ENCODE data around the gene RYR3. TPM values are rescaled to one million over a fixed set of nuclear protein-coding genes. Genes with fewer than 3 reads are reported as not detected.
"Not testable (repeated sequence)": the region's sequence is repeated elsewhere in the genome, so short reads cannot be mapped to it uniquely, and the experiment has no call there.

RYR3 gene
- total RNA-seq, 1 experiment from 2014 or later: not detected

GRCh38 chr15:33587773-33588172 is 277.0 kb downstream of the RYR3 start:
- Histone ChIP-seq H3K9me3 (ENCODE audit: low read length) (no peaks in the 10 kb centered on the region), H3K4me3 (ENCODE audit: low read length) (no peak overlapping the region), H4K20me1 (ENCODE audit: low read length) (no peaks in the 10 kb centered on the region), H2AFZ (ENCODE audit: low read length) (no peak overlapping the region), H3K9ac (ENCODE audit: low read length) (no peak overlapping the region), H3K4me2 (ENCODE audit: low read length) (no peak overlapping the region), H3K27me3 (ENCODE audit: low read length) (peaks cover 45% of the 10 kb centered on the region; the same call in 1 of the 2 replicates), H3K27ac (ENCODE audit: low read length) (no peak overlapping the region), H3K4me1 (ENCODE audit: insufficient read depth, low read length) (no peaks in the 10 kb centered on the region), H3F3A (ENCODE audit: low read length, unreplicated experiment) (no peaks in the 10 kb centered on the region), H3K36me3 (ENCODE audit: low read depth, low read length) (no peaks in the 10 kb centered on the region), H3K79me2 (ENCODE audit: low read length) (no peaks in the 10 kb centered on the region), H3K9me2 (replicated peaks; ENCODE audit: low read length) (no peaks in the 10 kb centered on the region)
- POLR2A ChIA-PET (ENCODE audit: unreplicated experiment): no interaction called here
- no peak for TF ChIP-seq CTCF (conservative IDR thresholded peaks at IDR 0.05; ENCODE audit: low read depth, low read length)
- no peak for TF ChIP-seq EZH2 (IDR thresholded peaks at IDR 0.05; ENCODE audit: low read length, unreplicated experiment)
- TF ChIP-seq EZH2phosphoT487 (IDR thresholded peaks at IDR 0.05; ENCODE audit: borderline replicate concordance, low read length): no peak
- no peak for DNase-seq
- CTCF ChIA-PET: no interaction called here
- BruUV-seq (replicated peaks): no TSS peak
- no peak for ATAC-seq
- intact Hi-C loops (cut with micrococcal nuclease): no loop called here

DNA sequence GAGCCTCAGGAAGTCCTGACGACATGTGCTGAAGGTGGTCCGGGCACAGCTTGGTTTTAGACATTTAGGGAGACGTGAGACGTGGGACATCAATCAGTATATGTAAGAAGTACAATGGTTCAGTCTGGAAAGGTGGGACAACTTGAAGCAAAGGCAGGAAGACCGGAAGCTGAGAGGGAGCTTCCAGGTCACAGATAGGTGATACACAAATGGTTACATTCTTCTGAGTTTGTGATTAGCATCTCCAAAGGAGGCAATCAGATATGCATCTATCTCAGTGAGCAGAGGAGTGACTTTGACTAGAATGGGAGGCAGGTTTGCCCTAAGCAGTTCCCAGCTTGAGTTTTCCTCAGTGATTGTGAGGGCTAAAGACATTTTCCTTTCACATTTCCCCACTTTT is 282.1 kb downstream of the RYR3 start:
- no peak overlapping the region for H3K9ac ChIP-seq (ENCODE audit: low read length)
- H3K27ac ChIP-seq (ENCODE audit: low read length): no peak overlapping the region
- H3K27me3 ChIP-seq (ENCODE audit: low read length): peaks cover 56% of the 10 kb centered on the region; the same call in 1 of the 2 replicates
- intact Hi-C loops (cut with micrococcal nuclease): no loop called here
- TF ChIP-seq EZH2 (IDR thresholded peaks at IDR 0.05; ENCODE audit: low read length, unreplicated experiment) (no peak), EZH2phosphoT487 (IDR thresholded peaks at IDR 0.05; ENCODE audit: borderline replicate concordance, low read length) (no peak), CTCF (conservative IDR thresholded peaks at IDR 0.05; ENCODE audit: low read depth, low read length) (no peak)
- no peaks in the 10 kb centered on the region for H3K4me1 ChIP-seq (ENCODE audit: insufficient read depth, low read length)
- H4K20me1 ChIP-seq (ENCODE audit: low read length): no peaks in the 10 kb centered on the region
- no peaks in the 10 kb centered on the region for H3K9me2 ChIP-seq (replicated peaks; ENCODE audit: low read length)
- CTCF ChIA-PET: no interaction called here
- no TSS peak for BruUV-seq (replicated peaks)
- no peaks in the 10 kb centered on the region for H3F3A ChIP-seq (ENCODE audit: low read length, unreplicated experiment)
- DNase-seq (no peak), ATAC-seq (no peak)
- no peak overlapping the region for H2AFZ ChIP-seq (ENCODE audit: low read length)
- POLR2A ChIA-PET (ENCODE audit: unreplicated experiment): no interaction called here
- H3K4me2 ChIP-seq (ENCODE audit: low read length): no peak overlapping the region
- no peaks in the 10 kb centered on the region for H3K9me3 ChIP-seq (ENCODE audit: low read length)
- no peaks in the 10 kb centered on the region for H3K36me3 ChIP-seq (ENCODE audit: low read depth, low read length)
- no peaks in the 10 kb centered on the region for H3K79me2 ChIP-seq (ENCODE audit: low read length)
- no peak overlapping the region for H3K4me3 ChIP-seq (ENCODE audit: low read length)

DNA sequence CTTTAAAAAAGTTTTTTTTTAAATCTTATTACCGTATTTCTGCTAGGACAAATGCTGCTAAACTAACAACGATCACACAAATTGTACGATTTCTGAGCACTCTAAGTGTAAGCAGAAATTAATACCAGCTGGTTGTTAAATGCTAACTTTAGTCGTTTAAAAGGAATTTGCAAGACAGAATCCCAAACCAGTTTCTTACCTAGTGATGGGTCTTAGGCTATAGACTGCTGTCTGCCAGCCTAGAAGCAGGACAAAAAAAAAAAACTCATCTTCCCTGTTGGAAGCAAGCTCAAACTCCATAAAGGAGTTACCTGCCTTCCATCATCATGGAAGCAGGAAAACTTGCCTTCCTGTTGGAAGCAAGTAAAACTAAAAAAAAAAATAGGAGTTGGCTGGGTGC is 287.6 kb downstream of the RYR3 start:
- intact Hi-C loops (cut with micrococcal nuclease); H3K9me2 ChIP-seq (replicated peaks; ENCODE audit: low read length); H3K27ac ChIP-seq (ENCODE audit: low read length); H3K79me2 ChIP-seq (ENCODE audit: low read length); H4K20me1 ChIP-seq (ENCODE audit: low read length); H3K9ac ChIP-seq (ENCODE audit: low read length); ATAC-seq; CTCF ChIA-PET; BruUV-seq (replicated peaks); DNase-seq; H3K4me3 ChIP-seq (ENCODE audit: low read length); H3K9me3 ChIP-seq (ENCODE audit: low read length); H2AFZ ChIP-seq (ENCODE audit: low read length); H3K4me1 ChIP-seq (ENCODE audit: insufficient read depth, low read length); H3K36me3 ChIP-seq (ENCODE audit: low read depth, low read length); H3F3A ChIP-seq (ENCODE audit: low read length, unreplicated experiment); H3K4me2 ChIP-seq (ENCODE audit: low read length); POLR2A ChIA-PET (ENCODE audit: unreplicated experiment): not testable (repeated sequence)
- peaks cover 67% of the 10 kb centered on the region for H3K27me3 ChIP-seq (ENCODE audit: low read length)
